SW480 (cell line): Measurements from ENCODE around the gene POMP.
"Not testable (repeated sequence)": the region's sequence is repeated elsewhere in the genome, so short reads cannot be mapped to it uniquely, and the experiment has no call there.

ENCODE experiments used
- DNase-seq: peaks from one replicate; pipeline ENCODE4 v3.0.0-alpha.2; 2016; ENCODE audit warnings: low spot score

Gene POMP

GRCh38 chr13:28637714-28638355, 21.1 kb upstream of the POMP start:
- DNase-seq: peak; percentile 32

- DNase-seq: no peak
Observed at GRCh38 chr13:28638756-28639155, 20.2 kb upstream of the POMP start.

GRCh38 chr13:28640861-28641599, 17.9 kb upstream of the POMP start:
- DNase-seq: no peak

GRCh38 chr13:28641600-28641926, 17.4 kb upstream of the POMP start:
- no peak for DNase-seq

- no peak for DNase-seq
Observed at GRCh38 chr13:28650284-28650683, 8.6 kb upstream of the POMP start.

GRCh38 chr13:28651810-28652401, 7.0 kb upstream of the POMP start:
- DNase-seq: no peak

- no peak for DNase-seq
Observed at GRCh38 chr13:28653111-28653510, 5.8 kb upstream of the POMP start.

- DNase-seq: no peak
Observed at GRCh38 chr13:28654276-28654675, 4.7 kb upstream of the POMP start.

GRCh38 chr13:28655561-28655960, 3.4 kb upstream of the POMP start:
- DNase-seq: no peak

GRCh38 chr13:28657784-28658538, 969 bp upstream of the POMP start:
- peak; percentile 12 for DNase-seq

GRCh38 chr13:28658539-28658795, 463 bp upstream of the POMP start:
- DNase-seq: no peak

- DNase-seq: peak; percentile 26
Observed at GRCh38 chr13:28659621-28659970, 666 bp downstream of the POMP start.

- DNase-seq: no peak
Observed at GRCh38 chr13:28666897-28667488, 8.1 kb downstream of the POMP start.

GRCh38 chr13:28671126-28671792, 12.3 kb downstream of the POMP start:
- DNase-seq: no peak

GRCh38 chr13:28678809-28679208, 19.9 kb downstream of the POMP start:
- no peak for DNase-seq

GRCh38 chr13:28679628-28680027, 20.7 kb downstream of the POMP start:
- peak; percentile 50 for DNase-seq

- DNase-seq: no peak
Observed at GRCh38 chr13:28680541-28680940, 21.6 kb downstream of the POMP start.

GRCh38 chr13:28683169-28683568, 24.2 kb downstream of the POMP start:
- not testable (repeated sequence) for DNase-seq

- DNase-seq: peak; percentile 18
Observed at GRCh38 chr13:28684257-28684656, 25.3 kb downstream of the POMP start.

GRCh38 chr13:28685114-28685513, 26.2 kb downstream of the POMP start:
- no peak for DNase-seq

GRCh38 chr13:28685892-28686291, 27.0 kb downstream of the POMP start:
- DNase-seq: no peak
